Thymus (tissue), 11 donors: ENCODE results near the gene EPHX1. TPM values are rescaled to one million over a fixed set of nuclear protein-coding genes. Genes with fewer than 3 reads are reported as not detected.

Source experiments
- DNase-seq, 9 donors: peaks; one replicate each; pipeline ENCODE4 v3.0.0-alpha.2; 2013; ENCODE audit warnings: low spot score in 9 of 9, low read depth in 6 of 9, missing footprints in 1 of 9
- H3K27ac ChIP-seq, 2 donors: one replicate each; pipeline ENCODE4 v1.5.1; 2013; ENCODE audit warnings: control low read depth in 1 of 2, low read depth in 1 of 2, low read length in 1 of 2, mild to moderate bottlenecking in 1 of 2, moderate library complexity in 1 of 2
- H3K27me3 ChIP-seq, 2 donors: one replicate each; pipeline ENCODE4 v1.5.1; 2013; ENCODE audit warnings: low read length in 1 of 2; ENCODE audit not compliant: control insufficient read depth in 2 of 2, insufficient read depth in 1 of 2
- H3K36me3 ChIP-seq, 2 donors: one replicate each; pipeline ENCODE4 v1.5.1; 2013; ENCODE audit warnings: low read length in 1 of 2, mild to moderate bottlenecking in 1 of 2, moderate library complexity in 1 of 2; ENCODE audit not compliant: control insufficient read depth in 2 of 2, insufficient read depth in 2 of 2
- H3K4me1 ChIP-seq, 2 donors: one replicate each; pipeline ENCODE4 v1.5.1; 2013; ENCODE audit warnings: low read length in 2 of 2; ENCODE audit not compliant: control insufficient read depth in 2 of 2, insufficient read depth in 2 of 2
- H3K4me3 ChIP-seq, 2 donors: one replicate each; pipeline ENCODE4 v1.5.1; 2013; ENCODE audit warnings: low read length in 2 of 2, control low read depth in 1 of 2, mild to moderate bottlenecking in 1 of 2
- H3K9me3 ChIP-seq, 2 donors: one replicate each; pipeline ENCODE4 v1.5.1; 2013; ENCODE audit warnings: low read length in 1 of 2, mild to moderate bottlenecking in 1 of 2; ENCODE audit not compliant: control insufficient read depth in 2 of 2, insufficient read depth in 1 of 2
- WGBS: extraction: QIAGEN DNeasy Blood & Tissue Kit; methylation state at CpG from one replicate; pipeline ENCODE4 v1.1.7; 2013; 5-methylcytosine and 5-hydroxymethylcytosine counted together
- polyA plus RNA-seq: library from polyadenylated mRNA; stranded (reverse); fragments of 200-250 nt; gene quantifications from one replicate; pipeline ENCODE4 v1.2.3, GENCODE V29; 2013
- total RNA-seq: library from RNA; stranded (reverse); fragments of 120-200 nt; gene quantifications from one replicate; pipeline ENCODE4 v1.2.4, GENCODE V29; 2013
- donor health status: healthy.

The EPHX1 gene
- total and polyA plus RNA-seq, 2 donors, result 9.3 to 13.3 TPM

DNA sequence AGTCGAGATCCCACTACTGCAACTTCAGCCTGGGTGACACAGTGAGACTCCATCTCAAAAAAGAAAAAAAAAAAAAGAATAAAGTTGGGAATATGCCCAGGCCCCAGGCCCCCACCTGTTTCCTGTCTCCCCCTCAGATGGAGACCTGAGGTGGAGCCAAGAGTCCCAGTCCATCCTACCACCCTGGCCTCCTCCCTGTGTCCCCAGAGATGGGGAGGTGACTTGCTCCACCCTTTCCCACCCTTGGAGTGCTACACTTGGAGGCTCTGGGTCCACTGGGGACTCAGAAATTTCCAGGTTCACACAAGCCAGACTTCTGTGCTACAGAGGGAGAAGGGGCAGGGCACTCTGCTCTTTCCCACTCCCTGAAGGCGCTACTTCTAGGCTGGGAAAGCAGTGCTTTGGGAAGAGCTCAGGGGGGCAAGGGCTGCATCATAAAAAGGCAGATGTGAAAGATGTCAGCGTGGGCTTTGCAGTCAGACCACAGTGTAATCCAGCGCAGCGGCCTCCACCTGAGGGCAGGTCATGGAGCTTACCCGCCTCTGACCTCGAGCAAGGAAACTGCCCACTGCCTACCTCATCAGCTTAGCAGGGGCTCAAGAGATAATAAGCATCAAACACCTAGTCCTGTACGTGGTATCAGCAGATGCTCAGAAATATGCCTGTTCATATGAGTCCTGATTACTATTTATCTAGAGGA is 58.9 kb downstream of the EPHX1 start:
- Histone ChIP-seq H3K27me3 (no peaks in the 10 kb centered on the region), H3K36me3 (peaks cover 69 to 91% of the 10 kb centered on the region in 2 donors), H3K4me1 (peaks cover 16 to 23% of the 10 kb centered on the region in 2 donors), H3K4me3 (no peak overlapping the region), H3K27ac (no peak overlapping the region), H3K9me3 (no peaks in the 10 kb centered on the region)
- no peak for DNase-seq
- WGBS, result 97% methylated on average over 8 of the region's 8 CpGs

DNA sequence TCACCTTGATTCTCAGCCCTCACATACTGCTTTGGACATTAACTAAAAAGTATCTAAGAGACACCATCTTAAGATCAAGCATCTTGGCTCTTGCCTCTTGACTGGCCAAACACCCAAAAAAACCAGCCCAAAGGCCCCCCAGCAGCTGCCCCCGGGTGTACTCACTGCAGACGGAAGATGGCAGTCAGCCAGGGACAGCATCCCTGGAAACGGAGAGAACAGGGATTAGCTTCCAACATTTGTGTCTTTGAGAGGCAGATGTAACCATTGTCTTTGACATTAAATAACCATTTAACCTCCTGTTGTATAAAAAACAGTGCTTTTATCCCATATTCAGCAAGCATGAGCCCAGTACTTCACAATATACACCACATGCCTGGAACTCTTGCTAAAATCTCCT is 61.0 kb downstream of the EPHX1 start:
- H3K4me3 ChIP-seq, result no peak overlapping the region
- 93% methylated on average over 3 of the region's 3 CpGs for WGBS

DNA sequence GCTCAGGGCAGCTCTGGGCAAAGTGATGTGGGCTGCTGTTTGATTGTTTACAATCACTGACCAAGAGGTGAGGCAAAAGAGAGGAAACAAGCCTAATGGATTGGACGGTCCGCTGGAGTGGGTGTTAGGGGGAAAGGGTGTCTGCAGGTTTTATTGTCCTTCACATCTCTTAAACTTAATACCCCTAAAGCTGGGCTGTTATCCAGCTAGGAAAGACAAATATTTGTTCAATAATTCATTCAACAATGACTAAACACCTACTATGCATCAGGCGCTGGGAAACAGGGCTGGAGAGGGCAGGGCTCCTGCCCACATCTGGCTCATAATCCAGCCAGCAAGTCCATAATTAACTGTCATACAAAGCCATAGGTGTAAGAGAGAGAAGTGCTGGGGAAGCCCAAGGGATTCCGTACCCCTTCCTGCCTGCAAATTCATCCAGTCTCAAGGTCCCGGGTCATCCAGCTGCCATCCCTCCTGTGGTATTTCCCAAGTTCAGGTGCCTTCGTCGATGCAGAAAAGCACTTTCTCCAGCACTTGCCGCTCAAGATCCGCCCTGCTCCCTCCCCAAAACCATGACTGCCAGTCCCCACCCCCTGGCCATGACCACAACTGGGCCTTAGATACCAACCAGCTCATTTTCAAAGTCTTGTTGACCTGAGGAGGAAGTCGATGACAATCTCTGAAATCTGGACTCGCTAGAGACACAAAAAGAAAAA is 61.6 kb downstream of the EPHX1 start:
- H3K36me3 ChIP-seq, result peaks cover 70 to 88% of the 10 kb centered on the region in 2 donors
- H3K27ac ChIP-seq, result no peak overlapping the region
- no peaks in the 10 kb centered on the region for H3K27me3 ChIP-seq
- WGBS, result 88% methylated on average over 11 of the region's 11 CpGs
- no peaks in the 10 kb centered on the region for H3K9me3 ChIP-seq
- no peak for DNase-seq
- no peak overlapping the region for H3K4me3 ChIP-seq
- H3K4me1 ChIP-seq, result peaks cover 8 to 25% of the 10 kb centered on the region in 2 donors

More for the DNA sequence above, 61.0 kb downstream of the EPHX1 start:
- H3K4me1 ChIP-seq, result peaks cover 13 to 25% of the 10 kb centered on the region in 2 donors
- H3K9me3 ChIP-seq, result no peaks in the 10 kb centered on the region
- no peak for DNase-seq
- no peaks in the 10 kb centered on the region for H3K27me3 ChIP-seq
- no peak overlapping the region for H3K27ac ChIP-seq
- peaks cover 69 to 89% of the 10 kb centered on the region in 2 donors for H3K36me3 ChIP-seq

DNA sequence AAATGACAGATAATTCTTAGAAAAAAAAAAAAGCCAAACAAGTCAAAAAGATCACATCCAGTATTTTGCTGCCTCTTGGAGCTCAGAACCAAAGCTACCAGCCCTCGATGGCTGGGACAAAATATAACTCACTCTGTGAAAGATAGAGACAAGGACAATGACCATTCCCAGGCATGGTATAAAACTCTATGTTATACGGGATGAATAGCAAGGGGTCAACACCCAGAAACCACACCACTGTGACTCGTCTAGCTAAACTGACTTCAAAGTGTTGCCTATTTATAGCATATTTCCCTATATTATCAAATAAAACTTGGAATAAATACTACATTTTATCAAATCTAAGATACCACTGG is 62.1 kb downstream of the EPHX1 start:
- H3K27me3 ChIP-seq, result no peaks in the 10 kb centered on the region
- no peaks in the 10 kb centered on the region for H3K9me3 ChIP-seq
- DNase-seq, result no peak
- no peak overlapping the region for H3K27ac ChIP-seq
- WGBS, result 93% methylated on average over 3 of the region's 3 CpGs
- H3K4me1 ChIP-seq, result peaks cover 4 to 21% of the 10 kb centered on the region in 2 donors
- peaks cover 67 to 87% of the 10 kb centered on the region in 2 donors for H3K36me3 ChIP-seq
- no peak overlapping the region for H3K4me3 ChIP-seq

DNA sequence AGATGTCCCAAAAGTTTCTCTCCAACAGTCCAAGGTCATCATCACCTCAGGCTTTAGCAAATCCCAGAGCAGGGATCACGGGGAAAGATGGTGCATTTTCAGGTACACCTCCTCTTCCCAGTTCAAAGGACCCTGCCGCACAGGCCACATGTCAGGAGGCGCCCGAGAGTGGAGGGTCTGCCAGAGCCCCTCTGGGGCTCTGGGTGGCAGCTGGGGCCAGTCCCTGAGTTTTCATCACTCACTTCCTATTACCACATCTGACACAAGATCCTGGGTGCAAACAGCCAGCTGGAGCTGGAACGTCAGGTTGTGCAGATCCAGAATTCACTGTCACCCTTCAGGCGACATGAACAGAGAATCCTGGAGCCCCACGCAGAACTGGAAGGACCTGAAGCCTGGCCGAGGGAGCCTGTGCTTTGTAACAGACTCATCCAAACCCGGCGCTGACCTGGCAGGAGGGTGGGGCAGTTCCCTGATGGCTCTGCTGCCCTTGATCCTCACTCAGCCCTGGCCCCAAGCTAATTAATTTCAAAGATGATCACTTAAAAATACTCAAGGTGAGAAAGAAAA is 63.4 kb downstream of the EPHX1 start:
- Histone ChIP-seq H3K4me3 (no peak overlapping the region), H3K4me1 (peaks cover 7 to 29% of the 10 kb centered on the region in 2 donors), H3K27ac (no peak overlapping the region), H3K27me3 (no peaks in the 10 kb centered on the region), H3K36me3 (peaks cover 65 to 88% of the 10 kb centered on the region in 2 donors), H3K9me3 (no peaks in the 10 kb centered on the region)
- DNase-seq, result no peak
- 96% methylated on average over 10 of the region's 10 CpGs for WGBS

DNA sequence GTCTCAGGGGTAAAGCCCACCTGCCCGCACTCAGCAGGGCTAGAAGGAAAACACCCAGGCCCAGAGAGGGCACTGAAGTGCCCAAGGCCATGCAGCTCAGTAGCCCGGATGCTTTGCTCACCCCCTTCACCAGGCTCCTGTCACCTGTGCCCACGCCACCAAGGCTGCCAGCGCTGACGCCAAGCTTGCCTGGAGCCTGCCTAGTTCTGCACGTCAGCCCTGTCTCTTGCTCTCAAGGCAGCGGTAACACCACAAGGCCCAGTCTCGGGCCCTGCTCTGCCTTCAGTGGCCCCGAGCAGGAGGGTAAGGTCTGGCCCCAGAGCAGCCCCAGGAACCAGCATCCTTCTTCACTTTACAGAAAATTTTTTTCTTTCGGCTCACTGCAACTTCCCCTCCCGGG is 64.5 kb downstream of the EPHX1 start:
- Histone ChIP-seq H3K4me3 (no peak overlapping the region), H3K27me3 (no peaks in the 10 kb centered on the region), H3K27ac (no peak overlapping the region), H3K4me1 (peaks cover 17 to 40% of the 10 kb centered on the region in 2 donors), H3K9me3 (no peaks in the 10 kb centered on the region), H3K36me3 (peaks cover 54 to 87% of the 10 kb centered on the region in 2 donors)
- WGBS, result 98% methylated on average over 11 of the region's 11 CpGs
- no peak for DNase-seq

DNA sequence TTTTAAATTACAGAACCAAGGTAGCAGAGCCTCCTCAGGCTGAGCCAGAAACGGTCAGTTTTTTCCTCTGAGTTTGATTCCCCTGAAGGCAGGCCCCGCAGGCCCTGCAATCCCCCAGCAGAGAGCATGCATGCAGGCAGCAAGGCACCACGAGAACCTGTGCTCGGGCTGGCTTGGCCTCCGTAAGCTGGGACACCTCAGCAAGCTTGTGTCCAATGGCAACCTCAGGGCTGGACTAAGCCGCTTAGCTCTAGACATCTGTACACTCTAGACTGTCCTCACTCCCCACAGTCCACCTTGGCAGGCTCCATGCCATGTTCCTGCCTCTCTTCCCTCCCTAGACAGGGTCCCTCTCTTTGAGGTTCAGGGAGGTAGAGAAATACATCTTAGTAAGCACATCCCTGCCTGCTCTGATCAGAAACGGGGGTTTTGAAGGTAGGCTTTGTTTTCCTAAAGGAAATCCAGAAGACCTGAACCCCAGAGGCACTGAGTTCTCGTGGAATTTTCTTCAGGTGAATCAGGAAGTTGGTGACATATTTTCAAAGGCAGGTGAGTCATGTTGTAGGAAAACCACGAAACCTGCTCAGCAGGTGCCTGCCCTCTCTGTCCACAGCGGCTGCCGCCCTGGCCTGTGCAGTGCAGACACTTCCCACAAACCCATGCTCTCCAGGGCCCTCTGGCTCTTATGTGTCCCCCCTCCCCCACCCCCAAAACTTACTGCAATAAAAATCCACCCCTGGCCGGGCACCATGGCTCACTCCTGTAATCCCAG is 65.3 kb downstream of the EPHX1 start:
- Histone ChIP-seq H3K9me3 (no peaks in the 10 kb centered on the region), H3K27me3 (no peaks in the 10 kb centered on the region), H3K36me3 (peaks cover 53 to 82% of the 10 kb centered on the region in 2 donors), H3K4me1 (peaks cover 25 to 48% of the 10 kb centered on the region in 2 donors), H3K4me3 (no peak overlapping the region), H3K27ac (no peak overlapping the region)
- DNase-seq, result no peak
- 89% methylated on average over 12 of the region's 12 CpGs for WGBS

DNA sequence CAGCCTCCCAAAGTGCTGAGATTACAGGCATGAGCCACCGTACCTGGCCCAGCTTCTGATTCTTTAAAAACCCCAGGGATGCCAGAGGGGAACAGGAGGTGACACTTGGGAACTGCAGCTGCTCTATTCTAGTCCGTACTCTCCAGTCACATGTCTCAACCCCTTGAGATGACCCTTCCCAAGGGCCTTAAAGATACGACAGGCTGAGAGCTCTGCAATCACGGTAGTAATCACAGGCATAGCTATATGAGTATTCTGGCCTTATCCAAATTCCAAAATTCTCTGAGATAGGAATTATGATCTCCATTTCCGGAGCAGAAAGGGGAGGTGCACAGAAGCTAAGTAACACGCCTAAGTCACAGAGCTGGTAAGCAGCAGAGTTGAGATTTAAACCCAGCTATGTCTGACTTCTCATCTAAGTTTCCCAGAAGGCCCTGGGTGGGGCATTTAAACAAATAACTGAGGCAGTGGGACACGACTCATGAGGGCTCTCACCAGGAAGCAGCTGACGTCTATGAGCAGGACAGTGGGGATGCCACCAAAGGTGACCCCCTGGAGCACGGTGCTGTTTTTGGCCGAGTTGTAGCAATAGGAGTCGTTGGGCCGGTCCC is 67.1 kb downstream of the EPHX1 start:
- DNase-seq, result no peak
- no peaks in the 10 kb centered on the region for H3K27me3 ChIP-seq
- H3K4me1 ChIP-seq, result peaks cover 36 to 65% of the 10 kb centered on the region in 2 donors
- H3K27ac ChIP-seq, result no peak overlapping the region
- no peak overlapping the region for H3K4me3 ChIP-seq
- peaks cover 39 to 64% of the 10 kb centered on the region in 2 donors for H3K36me3 ChIP-seq
- WGBS, result 96% methylated on average over 12 of the region's 12 CpGs
- peaks cover 0 to 2% of the 10 kb centered on the region in 2 donors for H3K9me3 ChIP-seq
